NCI-H2171 treated with DMSO at 0.1 percent for 48 hours (cell line): ENCODE data around the gene HOMER2.
"Not testable (repeated sequence)": the region's sequence is repeated elsewhere in the genome, so short reads cannot be mapped to it uniquely, and the experiment has no call there.

ENCODE experiments used
- DNase-seq: peaks from one replicate; lab custom pipeline; 2025; lab: John Stamatoyannopoulos, UW

The HOMER2 gene

DNA sequence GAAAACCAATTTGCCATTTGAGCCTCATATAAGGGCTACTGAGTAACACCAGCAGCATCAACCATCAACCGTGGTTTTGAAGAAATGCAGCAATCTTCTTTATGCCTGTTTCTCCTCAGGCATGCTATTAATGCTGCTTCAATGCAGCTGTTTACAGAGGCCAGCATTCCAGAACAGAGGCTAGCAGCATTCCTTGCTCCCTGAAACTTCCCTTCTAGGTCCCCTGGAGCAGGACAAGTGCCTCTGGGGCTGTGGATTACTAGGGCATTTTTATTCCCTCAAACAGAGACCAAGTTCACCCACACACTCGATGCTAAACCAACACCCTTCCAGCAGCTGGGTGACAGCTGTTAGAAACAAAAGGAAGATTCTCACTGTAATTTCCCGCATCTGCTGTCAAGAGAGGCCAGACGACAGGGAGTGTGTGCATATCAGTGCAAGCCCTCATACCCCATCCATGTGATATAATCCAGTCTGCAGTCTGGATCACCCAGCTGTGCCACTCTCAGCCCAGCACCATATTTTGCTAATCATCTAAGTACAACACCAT lies 57.5 kb downstream of the HOMER2 start:
- peak; percentile 64 for DNase-seq

DNA sequence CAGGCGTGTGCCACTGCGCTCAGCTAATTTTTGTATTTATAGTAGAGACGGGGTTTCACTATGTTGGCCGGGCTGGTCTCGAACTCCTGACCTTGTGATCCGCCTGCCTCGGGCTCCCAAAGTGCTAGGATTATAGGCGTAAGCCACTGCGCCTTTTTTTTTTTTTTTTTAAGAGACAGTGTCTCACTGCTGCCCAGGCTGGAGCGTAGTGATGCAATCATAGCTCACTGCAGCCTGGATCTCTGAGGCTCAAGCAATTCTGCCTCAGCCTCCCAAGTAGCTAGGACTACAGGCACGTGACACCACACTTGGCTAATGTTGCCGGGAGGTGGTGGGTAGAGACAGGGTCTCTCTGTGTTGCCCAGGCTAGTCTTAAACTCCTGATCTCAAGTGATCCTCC lies 59.0 kb downstream of the HOMER2 start:
- not testable (repeated sequence) for DNase-seq

DNA sequence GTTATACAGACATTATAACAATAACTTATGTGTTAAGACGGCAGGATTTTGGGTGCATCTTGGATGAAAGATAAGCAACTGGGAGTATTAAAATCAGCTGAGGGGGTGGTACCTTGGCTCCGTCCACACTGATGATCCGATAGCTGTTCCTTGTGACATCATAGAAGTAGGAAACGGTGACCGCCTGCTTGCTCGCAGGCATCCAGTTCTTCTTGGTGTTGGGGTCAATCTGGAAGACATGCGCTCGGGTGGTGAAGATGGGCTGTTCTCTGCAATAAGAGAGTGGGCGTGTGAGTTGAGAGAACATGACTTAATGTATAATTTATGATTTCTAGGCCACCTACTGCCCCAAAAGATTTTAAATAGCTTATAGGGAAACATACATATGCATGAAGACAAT lies 59.9 kb downstream of the HOMER2 start:
- DNase-seq = no peak

DNA sequence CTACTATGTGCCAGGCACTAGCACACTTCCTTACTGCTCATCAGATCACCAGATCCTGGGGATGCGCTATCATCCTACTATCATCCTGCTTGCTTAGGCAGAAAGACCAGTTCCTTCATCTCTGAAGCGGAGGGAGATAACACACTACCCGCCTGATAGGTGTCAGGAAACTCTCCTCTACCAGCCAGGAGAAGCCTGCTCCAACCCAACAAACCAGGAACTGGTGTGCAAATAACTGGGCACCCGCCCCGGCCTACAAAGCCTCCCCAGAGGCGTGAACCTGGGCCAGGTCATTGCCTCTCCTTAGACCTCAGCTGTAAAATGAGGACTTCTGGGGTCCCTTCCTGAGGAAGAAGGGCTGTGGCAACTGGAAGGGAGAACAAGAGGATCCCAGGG lies 61.5 kb downstream of the HOMER2 start:
- DNase-seq = no peak

DNA sequence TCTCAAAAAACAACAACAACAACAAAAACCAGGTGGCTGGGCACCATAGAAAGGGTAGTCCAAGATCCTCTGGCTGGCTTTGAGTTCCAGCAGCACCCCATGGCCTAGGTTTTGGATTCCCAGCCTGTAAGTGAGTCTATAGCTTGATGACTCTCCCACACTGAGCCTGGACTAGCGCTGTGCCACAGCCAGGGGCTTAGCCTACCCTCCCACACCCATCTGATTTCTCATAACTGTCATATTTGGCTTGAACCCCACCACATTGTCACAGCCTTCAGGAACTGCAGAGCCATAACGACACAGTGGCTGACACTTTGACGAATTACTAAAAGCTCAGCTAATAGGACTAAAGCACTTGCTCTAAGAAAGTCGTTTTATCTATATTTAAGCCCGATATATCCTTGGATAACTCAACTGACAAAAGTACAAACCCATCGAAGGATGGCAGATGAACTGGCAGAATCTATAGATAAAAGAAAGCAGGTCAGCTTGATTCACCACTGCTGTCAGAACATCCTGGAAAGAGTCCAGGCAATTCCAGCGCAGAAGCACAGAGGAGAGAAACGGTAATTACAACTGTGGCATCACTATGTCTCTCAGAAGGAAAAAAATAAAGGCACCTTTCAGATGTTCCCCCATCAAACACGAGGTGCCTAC lies 62.1 kb downstream of the HOMER2 start:
- DNase-seq = no peak

DNA sequence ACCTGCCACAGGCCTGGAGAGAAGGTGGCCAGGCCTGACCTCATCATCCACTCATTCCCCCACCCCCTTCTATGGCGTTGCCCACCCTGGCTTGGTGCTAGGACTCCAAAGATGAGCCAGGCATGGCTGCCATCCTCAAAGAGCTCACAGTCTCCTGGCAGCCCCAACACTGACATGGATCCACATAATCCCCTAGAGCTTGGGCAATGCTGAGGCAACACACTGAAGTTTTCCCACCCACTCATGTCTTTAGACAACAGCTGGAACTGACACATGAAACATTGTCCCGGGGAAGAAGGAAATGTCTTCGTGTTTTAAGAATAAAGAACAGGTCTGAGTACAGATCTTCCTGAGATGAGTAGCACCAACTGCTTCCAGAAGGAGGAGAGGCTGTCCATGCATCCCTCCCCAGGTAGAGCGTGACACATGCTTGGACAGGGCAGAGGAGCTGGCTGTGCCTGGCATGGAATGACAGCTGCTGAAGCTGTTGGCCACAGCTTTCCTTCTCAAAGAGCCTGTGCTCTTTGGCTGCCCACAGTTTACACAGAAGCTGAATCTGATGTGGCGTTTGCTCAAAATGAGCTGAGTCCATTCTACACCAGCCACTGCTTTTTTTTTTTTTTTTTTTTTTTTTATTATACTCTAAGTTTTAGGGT lies 70.1 kb downstream of the HOMER2 start:
- no peak for DNase-seq

DNA sequence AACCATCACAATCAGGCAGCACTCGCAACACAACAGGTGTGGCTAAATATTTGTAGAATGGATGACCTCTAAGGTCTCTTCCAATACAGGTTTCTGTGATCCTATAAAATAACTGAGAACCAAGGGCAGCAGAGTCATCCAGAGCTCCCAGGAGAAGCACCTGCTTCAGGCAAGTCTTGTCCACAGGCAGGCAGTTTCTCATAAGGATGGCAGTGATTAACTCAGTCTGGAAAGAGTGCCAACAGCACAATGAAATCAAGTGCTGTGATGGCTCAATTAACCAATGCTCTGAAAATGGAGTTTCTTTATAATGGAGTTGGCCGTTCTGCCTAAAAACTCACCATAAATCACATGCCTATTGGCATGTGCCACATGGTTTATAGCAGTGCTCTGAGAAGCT lies 70.8 kb downstream of the HOMER2 start:
- DNase-seq = no peak

DNA sequence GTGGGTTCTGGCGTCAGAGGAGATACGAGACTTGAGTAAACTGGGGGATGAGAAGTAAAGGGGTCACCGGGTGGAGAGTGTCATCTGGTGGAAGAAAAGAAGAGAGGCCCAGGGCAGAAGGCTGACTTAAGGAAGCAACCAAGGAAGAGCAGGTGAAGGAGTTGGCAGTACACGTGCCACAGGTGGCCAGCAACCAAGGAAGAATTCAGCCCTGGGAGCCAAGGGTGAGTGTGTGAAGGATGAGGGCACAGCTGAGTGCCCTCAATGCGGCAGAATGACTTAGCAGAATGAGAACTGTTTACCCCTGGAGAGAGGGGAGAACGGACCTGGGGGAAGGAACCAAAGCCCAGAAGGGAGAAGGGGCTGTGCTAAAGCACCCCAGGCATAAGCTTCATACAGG lies 71.8 kb downstream of the HOMER2 start:
- DNase-seq = no peak

DNA sequence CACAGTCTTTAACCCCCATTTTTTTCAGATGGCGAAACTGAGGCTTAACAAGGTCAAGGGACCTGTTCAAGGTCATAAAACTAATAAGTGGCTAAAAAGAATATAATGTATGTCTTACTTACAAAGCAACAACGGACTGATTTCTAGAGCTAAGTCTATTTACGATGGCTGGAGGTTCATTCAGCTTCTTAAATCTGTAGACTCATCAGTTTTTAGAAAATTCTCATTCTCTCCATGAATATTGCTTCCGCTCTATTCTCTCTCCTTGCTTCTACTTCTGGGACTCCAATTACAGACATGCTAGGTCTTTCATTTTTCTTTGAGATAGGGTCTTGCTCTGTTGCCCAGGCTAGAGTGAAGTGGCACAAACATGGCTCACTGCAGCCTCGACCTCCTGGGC lies 74.2 kb downstream of the HOMER2 start:
- no peak for DNase-seq

DNA sequence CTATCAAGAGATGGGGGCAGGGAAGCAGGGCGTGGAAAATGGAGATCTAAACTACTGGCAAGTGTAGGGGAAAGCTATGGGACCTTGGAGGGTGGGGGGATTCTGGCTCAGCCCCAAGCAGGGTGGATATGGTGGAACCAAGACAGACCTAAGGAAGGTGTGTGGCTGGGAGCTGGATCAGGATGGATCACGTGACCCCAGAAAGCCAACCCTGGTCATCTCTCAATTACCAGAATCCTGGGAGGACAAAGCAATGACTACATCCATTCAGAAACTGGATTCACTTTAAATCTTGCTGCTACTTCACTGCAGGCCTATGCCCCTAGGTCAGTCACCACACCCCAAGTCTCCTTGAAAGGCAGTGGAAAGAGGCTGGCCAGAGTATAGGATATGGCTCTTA lies 74.7 kb downstream of the HOMER2 start:
- no peak for DNase-seq

DNA sequence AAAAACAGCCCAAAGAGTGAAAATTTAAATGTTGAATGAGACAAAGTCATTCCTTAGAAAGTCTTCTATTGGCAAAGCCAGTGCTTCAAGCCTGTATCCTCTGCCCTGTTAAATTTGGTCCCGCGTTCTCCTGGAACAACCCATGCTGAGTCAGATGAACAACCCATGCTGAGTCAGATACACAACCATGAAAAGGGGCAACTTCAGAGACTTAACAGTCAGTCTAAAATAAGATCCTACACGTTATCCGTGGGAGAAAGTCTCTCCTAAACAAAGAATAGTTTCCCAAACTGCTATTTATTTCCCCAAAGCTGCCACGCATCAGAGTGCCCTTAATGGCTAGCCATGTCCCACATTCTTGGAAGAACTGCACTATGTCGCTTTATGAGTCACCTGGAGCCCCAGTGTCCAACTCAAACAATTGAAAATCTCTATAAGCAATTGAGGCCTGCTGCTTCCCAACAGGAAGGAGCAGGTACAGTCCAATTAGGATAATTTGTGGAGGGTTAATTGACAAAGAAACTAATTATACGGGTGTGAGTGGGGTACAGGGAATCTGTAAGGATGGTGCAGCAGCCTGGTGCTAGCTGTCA lies 77.0 kb downstream of the HOMER2 start:
- no peak for DNase-seq

DNA sequence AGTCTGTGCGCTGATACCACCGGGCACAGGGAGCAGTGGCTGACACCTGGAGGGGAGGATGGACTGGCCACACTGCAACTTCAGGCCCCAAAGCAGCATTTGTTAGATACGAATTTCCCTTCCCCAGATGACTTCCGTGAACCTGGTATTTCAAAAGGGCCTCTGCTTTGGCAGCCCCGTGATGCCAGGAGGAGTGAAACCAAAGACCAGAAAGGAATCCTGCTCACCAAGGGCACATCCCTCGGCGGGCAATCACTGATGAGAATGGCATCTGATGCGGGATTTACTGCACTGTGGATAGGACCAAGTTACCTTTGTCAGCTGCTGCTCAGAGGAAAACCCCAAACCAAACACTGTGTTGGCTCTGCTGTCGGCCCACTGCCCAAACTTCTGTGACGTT lies 77.6 kb downstream of the HOMER2 start:
- DNase-seq = no peak

DNA sequence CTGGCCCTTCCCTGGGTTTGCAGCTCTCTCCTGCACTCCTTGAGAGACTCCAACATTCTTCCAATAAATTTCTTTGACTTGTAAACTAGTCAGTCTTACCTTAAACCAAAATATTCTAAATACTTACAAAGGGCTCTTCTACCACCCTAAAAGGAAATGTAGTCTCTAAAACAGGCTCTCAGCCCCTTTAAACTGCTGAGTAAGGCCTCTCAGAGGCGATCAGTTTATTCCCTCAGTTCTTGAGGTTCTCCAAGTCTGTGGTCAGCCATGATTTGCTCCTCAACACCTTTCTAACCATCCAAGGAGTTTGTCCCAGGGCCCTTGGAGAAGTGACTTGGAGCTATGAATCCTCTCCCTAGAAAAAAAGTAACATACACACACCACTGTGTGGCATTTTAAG lies 78.3 kb downstream of the HOMER2 start:
- no peak for DNase-seq

DNA sequence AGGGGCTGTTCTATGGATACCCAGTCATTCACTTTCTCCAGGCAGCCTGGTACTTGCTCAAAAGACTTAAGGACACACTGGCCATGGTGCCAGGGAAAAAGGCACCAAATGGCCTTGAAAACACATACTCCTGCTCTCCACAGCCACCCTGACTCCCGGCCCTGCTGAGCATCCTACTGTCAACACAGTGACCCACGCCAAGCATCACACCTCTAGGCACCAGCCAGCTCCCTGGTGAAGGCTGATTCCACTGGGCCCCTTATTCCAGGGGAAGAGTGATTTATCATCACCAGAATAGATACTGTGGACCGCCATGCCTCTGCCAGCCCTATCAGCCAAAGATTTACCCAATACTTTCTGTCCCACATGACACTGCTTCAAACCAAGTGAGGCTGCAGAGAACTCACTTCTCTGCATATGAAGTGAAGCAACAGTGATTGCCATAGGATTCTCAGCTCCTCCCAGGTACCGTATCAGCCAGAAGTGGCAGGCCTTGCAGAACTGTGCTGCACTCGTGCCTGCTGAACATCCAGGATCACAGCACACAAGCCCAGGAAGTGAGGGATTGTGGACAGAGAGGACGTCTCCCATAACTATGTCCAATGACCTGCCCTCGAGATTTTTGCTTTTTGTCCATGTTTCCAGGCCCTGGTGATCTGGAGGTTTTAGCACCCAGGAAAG lies 79.4 kb downstream of the HOMER2 start:
- DNase-seq = no peak

DNA sequence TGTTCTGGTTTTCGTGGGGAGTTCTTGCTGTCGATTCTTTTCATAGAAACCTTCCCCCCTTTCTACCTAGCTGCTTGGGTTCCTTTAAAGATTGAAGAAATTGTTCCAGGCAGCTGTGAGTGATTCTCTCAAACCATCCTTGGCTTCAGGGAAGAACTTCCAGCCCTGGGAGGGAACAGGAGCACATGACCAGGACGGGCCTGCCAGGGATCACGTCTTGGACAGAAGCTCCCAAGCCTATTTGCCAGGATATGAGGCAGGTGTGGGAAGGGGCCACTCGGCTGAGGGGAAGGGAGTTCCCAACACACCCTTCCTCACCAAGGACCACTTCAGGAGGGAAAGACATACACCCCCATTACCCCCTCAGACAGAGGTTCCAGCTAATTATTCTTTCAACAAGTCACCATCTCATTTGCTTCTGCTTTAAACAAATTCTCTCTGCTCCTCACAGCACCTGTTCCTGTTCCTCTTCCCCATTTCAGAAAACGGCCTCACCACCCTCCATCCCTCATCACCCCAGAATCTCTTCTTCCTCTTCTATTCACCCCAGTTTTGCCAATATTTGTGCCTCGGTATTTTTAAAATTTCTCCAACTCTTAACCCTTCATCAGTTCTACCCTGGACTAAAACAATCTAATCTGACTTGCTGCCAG lies 80.6 kb downstream of the HOMER2 start:
- no peak for DNase-seq

DNA sequence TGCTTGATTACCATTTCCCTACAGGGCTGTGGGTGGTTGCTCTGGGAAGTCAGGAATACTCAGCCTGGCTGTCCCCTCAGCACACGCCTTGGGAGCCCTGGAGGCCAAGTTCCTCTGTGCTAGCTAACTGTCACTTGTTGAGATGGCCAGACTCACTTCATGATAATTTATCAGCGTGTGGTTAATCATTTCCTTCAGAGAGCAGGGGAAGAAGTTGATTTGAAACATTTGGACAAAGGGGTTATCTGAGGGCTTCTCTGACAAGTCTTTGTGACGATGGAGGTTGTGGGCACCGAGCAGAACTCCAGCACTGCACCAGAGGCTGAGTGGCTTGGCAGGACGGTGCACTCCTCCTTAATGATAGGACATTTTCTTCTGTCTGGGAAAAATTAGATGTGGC lies 81.2 kb downstream of the HOMER2 start:
- no peak for DNase-seq

DNA sequence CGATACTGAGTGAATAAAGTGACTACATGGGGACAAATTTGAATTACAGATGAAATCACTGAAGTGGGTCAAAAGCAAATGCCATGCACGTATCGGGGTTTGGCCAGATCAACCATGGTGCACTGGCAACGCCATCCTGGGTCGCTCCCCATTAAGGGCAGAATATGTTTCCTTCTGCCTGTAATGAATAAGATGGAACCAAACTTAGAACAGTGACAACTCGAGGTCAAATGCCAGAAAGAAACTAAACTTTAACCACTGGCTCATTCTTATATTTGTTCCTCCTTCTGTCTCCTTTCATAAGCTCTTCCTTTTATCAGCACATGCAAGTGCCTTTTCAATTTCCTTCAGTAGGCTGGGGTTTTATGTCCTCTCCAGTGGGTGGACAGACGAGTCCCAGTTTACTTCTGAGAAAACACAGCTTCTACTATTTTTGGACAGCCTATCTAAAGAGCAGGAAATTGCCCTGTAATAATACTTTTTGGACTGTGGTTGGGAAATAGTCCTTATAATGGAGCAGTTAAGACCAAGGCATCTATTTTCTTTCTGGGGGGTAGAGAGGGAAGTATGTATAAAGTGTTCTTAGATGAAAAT lies 81.7 kb downstream of the HOMER2 start:
- no peak for DNase-seq

DNA sequence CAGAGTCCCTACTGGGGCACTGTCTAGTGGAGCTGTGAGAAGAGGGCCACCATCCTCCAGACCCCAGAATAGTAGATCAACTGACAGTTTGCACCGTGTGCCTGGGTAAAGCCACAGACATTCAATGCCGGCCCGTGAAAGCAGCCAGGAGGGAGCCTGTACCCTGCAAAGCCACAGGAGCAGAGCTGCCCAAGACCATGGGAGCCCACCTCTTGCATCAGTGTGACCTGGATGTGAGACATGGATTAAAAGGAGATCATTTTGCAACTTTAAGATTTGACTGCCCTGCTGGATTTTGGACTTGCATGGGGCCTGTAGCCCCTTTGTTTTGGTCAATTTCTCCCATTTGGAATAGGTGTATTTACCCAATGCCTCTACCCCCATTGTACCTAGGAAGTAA lies 86.5 kb downstream of the HOMER2 start:
- DNase-seq = not testable (repeated sequence)

DNA sequence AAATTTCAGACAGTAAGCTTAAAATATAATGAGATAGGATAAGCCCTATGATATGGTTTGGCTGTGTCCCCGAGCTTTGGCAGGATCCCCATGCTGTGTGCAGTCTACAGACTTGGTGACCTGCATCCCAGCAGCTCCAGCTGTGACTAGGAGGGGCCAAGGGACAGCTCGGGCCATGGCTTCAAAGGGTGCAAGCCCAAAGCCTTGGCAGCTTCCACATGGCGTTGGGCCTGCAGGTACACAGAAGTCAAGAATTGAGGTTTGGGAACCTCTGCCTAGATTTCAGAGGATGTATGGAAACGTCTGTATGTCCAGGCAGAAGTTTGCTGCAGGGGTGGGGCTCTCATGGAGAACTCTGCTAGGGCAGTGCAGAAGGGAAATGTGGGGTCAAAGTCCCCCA lies 86.9 kb downstream of the HOMER2 start:
- DNase-seq = not testable (repeated sequence)

DNA sequence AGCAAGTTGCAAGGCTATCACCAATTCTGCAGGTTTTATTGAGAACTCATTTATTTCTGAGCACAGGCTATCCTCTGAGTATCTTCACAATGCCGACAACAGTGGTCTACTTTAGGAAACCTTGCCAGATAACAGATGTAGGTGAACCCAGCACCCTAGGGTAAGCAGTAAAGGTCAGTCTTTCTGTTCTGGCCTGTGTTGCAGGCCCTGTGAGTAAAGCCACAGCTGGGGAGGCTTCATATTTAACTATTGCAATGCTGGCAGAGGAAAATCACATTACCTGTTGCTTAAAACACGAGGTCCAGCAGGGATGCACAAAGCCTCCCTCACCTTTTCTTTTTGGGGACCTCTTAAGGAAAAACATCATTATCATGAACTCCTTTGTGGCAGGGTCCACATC lies 87.6 kb downstream of the HOMER2 start:
- DNase-seq = no peak

DNA sequence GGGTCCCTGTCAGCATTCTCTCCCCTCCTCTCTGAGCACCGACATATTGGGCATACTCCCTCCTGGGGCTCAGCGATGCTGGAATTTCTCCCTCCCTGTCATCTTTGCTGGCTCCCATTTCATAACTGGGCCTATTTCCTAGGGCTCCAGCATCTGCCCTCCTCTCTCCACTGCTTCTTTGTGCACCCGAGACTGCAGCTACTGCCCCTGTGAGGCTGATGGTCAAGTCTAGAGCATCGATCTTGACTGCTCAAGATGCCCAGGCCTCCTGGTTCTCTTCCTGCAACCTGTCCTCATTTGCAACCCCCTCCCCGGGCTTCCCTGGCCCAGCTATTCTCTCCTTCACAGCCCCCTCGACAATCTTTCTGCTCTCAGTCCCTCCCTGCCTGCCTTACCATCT lies 89.6 kb downstream of the HOMER2 start:
- no peak for DNase-seq

DNA sequence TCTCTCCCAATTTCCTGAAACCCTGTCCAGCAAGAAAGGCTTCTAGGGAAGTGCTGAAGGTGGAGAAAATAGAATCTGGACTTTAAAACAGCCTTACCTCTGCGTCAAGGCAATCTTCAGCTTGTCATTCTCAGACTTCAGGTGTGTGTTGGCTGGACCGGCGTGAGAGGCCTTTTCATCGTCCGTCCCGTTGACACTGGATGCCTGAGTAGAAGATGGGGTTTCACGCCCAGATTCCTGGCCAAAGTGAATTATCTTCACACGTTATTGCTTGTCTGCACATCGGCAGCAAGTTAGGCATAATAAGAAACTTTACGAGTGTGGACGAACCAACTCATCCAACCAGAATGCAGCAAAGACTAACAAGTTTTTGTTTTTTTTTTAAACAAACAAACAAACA lies 93.6 kb downstream of the HOMER2 start:
- DNase-seq = no peak
